Measurements from ENCODE around the gene RUFY4. TPM values are rescaled to one million over a fixed set of nuclear protein-coding genes. Genes with fewer than 3 reads are reported as not detected.

Gene RUFY4
- total and polyA plus RNA-seq, 2 experiments from 2014 or later: 0.27 TPM; not detected in 1

DNA sequence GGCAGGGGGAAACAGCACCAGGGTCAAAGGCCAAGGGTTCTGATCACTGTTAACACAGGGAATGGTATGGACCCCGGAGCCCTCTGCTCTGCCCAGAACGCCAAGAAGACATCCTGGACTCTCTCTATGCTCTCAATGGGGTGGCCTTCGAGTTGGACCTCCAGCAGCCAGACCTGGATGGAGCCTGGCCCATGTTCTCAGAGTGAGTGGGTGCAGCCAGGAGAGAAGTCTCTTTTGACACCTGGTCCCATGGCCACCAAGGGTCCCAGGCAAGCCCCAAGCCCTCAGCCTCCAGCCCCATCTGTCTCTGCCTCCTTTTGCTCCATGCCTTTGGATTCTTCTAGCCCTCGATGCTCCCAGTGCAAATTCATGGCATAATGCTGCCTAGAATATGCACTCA, 4.1 kb downstream of the RUFY4 start:
- Histone ChIP-seq H3F3A (replicated peaks; ENCODE audit: low read depth) (no peaks in the 10 kb centered on the region), H3K4me1 (ENCODE audit: insufficient read depth) (no peaks in the 10 kb centered on the region; the same call in 1 of the 2 replicates), H4K20me1 (replicated peaks; ENCODE audit: insufficient read depth) (no peaks in the 10 kb centered on the region), H2AFZ (no peak overlapping the region), H3K79me2 (replicated peaks; ENCODE audit: insufficient read depth) (no peaks in the 10 kb centered on the region), H3K9me2 (ENCODE audit: insufficient read depth) (no peaks in the 10 kb centered on the region), H3K27me3 (ENCODE audit: insufficient read depth) (no peaks in the 10 kb centered on the region), H3K4me2 (no peak overlapping the region), H3K27ac (ENCODE audit: low read depth) (no peak overlapping the region), H3K36me3 (ENCODE audit: insufficient read depth) (no peaks in the 10 kb centered on the region), H3K4me3 (no peak overlapping the region)
- Mint-ChIP-seq H3K9me3 (no peaks in the 10 kb centered on the region; the same call in 2 of the 3 replicates), H3K4me1 (peaks cover 16% of the 10 kb centered on the region), H3K27me3 (ENCODE audit: insufficient read depth, low read depth, poor library complexity) (peaks cover 20% of the 10 kb centered on the region), H3K4me3 (no peak overlapping the region), H3K27ac (no peak overlapping the region), H3K36me3 (ENCODE audit: low read depth) (no peaks in the 10 kb centered on the region; the same call in 2 of the 3 replicates)
- no peak for TF ChIP-seq ZNF114 (CRISPR knock-in tag; IDR thresholded peaks at IDR 0.05)
- TF ChIP-seq, protein P1, sequence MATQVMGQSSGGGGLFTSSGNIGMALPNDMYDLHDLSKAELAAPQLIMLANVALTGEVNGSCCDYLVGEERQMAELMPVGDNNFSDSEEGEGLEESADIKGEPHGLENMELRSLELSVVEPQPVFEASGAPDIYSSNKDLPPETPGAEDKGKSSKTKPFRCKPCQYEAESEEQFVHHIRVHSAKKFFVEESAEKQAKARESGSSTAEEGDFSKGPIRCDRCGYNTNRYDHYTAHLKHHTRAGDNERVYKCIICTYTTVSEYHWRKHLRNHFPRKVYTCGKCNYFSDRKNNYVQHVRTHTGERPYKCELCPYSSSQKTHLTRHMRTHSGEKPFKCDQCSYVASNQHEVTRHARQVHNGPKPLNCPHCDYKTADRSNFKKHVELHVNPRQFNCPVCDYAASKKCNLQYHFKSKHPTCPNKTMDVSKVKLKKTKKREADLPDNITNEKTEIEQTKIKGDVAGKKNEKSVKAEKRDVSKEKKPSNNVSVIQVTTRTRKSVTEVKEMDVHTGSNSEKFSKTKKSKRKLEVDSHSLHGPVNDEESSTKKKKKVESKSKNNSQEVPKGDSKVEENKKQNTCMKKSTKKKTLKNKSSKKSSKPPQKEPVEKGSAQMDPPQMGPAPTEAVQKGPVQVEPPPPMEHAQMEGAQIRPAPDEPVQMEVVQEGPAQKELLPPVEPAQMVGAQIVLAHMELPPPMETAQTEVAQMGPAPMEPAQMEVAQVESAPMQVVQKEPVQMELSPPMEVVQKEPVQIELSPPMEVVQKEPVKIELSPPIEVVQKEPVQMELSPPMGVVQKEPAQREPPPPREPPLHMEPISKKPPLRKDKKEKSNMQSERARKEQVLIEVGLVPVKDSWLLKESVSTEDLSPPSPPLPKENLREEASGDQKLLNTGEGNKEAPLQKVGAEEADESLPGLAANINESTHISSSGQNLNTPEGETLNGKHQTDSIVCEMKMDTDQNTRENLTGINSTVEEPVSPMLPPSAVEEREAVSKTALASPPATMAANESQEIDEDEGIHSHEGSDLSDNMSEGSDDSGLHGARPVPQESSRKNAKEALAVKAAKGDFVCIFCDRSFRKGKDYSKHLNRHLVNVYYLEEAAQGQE (IDR thresholded peaks at IDR 0.05; ENCODE audit: unreplicated experiment): no peak
- TF ChIP-seq, protein P2, sequence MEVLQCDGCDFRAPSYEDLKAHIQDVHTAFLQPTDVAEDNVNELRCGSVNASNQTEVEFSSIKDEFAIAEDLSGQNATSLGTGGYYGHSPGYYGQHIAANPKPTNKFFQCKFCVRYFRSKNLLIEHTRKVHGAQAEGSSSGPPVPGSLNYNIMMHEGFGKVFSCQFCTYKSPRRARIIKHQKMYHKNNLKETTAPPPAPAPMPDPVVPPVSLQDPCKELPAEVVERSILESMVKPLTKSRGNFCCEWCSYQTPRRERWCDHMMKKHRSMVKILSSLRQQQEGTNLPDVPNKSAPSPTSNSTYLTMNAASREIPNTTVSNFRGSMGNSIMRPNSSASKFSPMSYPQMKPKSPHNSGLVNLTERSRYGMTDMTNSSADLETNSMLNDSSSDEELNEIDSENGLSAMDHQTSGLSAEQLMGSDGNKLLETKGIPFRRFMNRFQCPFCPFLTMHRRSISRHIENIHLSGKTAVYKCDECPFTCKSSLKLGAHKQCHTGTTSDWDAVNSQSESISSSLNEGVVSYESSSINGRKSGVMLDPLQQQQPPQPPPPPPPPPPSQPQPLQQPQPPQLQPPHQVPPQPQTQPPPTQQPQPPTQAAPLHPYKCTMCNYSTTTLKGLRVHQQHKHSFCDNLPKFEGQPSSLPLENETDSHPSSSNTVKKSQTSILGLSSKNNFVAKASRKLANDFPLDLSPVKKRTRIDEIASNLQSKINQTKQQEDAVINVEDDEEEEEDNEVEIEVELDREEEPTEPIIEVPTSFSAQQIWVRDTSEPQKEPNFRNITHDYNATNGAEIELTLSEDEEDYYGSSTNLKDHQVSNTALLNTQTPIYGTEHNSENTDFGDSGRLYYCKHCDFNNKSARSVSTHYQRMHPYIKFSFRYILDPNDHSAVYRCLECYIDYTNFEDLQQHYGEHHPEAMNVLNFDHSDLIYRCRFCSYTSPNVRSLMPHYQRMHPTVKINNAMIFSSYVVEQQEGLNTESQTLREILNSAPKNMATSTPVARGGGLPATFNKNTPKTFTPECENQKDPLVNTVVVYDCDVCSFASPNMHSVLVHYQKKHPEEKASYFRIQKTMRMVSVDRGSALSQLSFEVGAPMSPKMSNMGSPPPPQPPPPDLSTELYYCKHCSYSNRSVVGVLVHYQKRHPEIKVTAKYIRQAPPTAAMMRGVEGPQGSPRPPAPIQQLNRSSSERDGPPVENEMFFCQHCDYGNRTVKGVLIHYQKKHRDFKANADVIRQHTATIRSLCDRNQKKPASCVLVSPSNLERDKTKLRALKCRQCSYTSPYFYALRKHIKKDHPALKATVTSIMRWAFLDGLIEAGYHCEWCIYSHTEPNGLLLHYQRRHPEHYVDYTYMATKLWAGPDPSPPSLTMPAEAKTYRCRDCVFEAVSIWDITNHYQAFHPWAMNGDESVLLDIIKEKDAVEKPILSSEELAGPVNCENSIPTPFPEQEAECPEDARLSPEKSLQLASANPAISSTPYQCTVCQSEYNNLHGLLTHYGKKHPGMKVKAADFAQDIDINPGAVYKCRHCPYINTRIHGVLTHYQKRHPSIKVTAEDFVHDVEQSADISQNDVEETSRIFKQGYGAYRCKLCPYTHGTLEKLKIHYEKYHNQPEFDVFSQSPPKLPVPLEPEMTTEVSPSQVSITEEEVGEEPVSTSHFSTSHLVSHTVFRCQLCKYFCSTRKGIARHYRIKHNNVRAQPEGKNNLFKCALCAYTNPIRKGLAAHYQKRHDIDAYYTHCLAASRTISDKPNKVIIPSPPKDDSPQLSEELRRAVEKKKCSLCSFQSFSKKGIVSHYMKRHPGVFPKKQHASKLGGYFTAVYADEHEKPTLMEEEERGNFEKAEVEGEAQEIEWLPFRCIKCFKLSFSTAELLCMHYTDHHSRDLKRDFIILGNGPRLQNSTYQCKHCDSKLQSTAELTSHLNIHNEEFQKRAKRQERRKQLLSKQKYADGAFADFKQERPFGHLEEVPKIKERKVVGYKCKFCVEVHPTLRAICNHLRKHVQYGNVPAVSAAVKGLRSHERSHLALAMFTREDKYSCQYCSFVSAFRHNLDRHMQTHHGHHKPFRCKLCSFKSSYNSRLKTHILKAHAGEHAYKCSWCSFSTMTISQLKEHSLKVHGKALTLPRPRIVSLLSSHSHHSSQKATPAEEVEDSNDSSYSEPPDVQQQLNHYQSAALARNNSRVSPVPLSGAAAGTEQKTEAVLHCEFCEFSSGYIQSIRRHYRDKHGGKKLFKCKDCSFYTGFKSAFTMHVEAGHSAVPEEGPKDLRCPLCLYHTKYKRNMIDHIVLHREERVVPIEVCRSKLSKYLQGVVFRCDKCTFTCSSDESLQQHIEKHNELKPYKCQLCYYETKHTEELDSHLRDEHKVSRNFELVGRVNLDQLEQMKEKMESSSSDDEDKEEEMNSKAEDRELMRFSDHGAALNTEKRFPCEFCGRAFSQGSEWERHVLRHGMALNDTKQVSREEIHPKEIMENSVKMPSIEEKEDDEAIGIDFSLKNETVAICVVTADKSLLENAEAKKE (CRISPR knock-in tag; IDR thresholded peaks at IDR 0.05): no peak
- TF ChIP-seq JUNB (IDR thresholded peaks at IDR 0.05; ENCODE audit: unreplicated experiment): no peak
- TF ChIP-seq NANOG (IDR thresholded peaks at IDR 0.05; ENCODE audit: borderline replicate concordance): no peak
- TF ChIP-seq EZH2phosphoT487 (IDR thresholded peaks at IDR 0.05; ENCODE audit: unreplicated experiment): no peak
- no peak for TF ChIP-seq ZNF331 (CRISPR knock-in tag; IDR thresholded peaks at IDR 0.05; ENCODE audit: low read depth)
- TF ChIP-seq, protein P3, sequence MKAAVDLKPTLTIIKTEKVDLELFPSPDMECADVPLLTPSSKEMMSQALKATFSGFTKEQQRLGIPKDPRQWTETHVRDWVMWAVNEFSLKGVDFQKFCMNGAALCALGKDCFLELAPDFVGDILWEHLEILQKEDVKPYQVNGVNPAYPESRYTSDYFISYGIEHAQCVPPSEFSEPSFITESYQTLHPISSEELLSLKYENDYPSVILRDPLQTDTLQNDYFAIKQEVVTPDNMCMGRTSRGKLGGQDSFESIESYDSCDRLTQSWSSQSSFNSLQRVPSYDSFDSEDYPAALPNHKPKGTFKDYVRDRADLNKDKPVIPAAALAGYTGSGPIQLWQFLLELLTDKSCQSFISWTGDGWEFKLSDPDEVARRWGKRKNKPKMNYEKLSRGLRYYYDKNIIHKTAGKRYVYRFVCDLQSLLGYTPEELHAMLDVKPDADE (IDR thresholded peaks at IDR 0.05): no peak
- TF ChIP-seq POLR2AphosphoS5 (IDR thresholded peaks at IDR 0.05; ENCODE audit: low read depth): no peak
- DNase-seq (ENCODE audit: low spot score) (no peak), ATAC-seq (no peak)

Measured in GM23338 (cell line).